Left lung (tissue), 10 donors: ENCODE measurements around the gene POLR3B. TPM values are rescaled to one million over a fixed set of nuclear protein-coding genes. Genes with fewer than 3 reads are reported as not detected.
"Not testable (repeated sequence)": the region's sequence is repeated elsewhere in the genome, so short reads cannot be mapped to it uniquely, and the experiment has no call there.

ENCODE experiments used
- ATAC-seq: fragments of 200-7000 bp; cut with Tn5 transposase; one replicate; pipeline ENCODE4 v1.9.1; 2020; ENCODE audit warnings: moderate library complexity
- DNase-seq, 4 donors: peaks; one replicate each; pipeline ENCODE4 v3.0.0-alpha.2; 2013 to 2020
- H3K27ac ChIP-seq, 2 donors: fragments of 200-600 bp; sonication (generic) in 1 of 2; one replicate each; pipeline versions ENCODE4 v1.5.0 to v1.8.0; 2020 to 2021
- H3K27me3 ChIP-seq, 2 donors: fragments of 200-600 bp; sonication (generic) in 1 of 2; one replicate each; pipeline versions ENCODE4 v1.5.0 to v1.8.0; 2020 to 2021
- H3K36me3 ChIP-seq, 2 donors: fragments of 200-600 bp; sonication (generic) in 1 of 2; one replicate each; pipeline versions ENCODE4 v1.5.0 to v1.8.0; 2020 to 2021
- H3K4me1 ChIP-seq, 2 donors: fragments of 200-600 bp; one replicate each; pipeline ENCODE4 v1.8.0; 2021
- H3K4me3 ChIP-seq, 2 donors: fragments of 200-600 bp; sonication (generic) in 1 of 2; one replicate each; pipeline versions ENCODE4 v1.5.0 to v1.8.0; 2020 to 2021; ENCODE audit warnings: mild to moderate bottlenecking in 1 of 2
- H3K9me3 ChIP-seq, 2 donors: fragments of 200-600 bp; sonication (generic) in 1 of 2; one replicate each; pipeline versions ENCODE4 v1.5.0 to v1.8.0; 2020 to 2021
- intact Hi-C, 2 donors: fragments of 100-400 bp; cut with DNase I; formaldehyde crosslinking; loops; one replicate each; pipeline versions ENCODE4 v1.11.2 to v1.14.2; 2022
- polyA plus RNA-seq, 6 donors: library from polyadenylated mRNA; unstranded; fragments of 120-200 nt; gene quantifications; one replicate each; pipeline ENCODE4 v1.2.1, GENCODE V29; 2013; ENCODE audit not compliant: insufficient read length in 6 of 6
- total RNA-seq, 2 donors: library from RNA; stranded (reverse); fragmentation: NEBNext Ultra II Directional; extraction: Animal tissue kit (Norgen Biotek cat#: 25700); gene quantifications; one replicate each; pipeline ENCODE4 v1.2.1, GENCODE V29; 2021
- TF ChIP-seq, protein P1 (sequence below), 2 donors: fragments of 200-600 bp; sonication (generic) in 1 of 2; IDR thresholded peaks; one replicate each; pipeline versions ENCODE4 v1.5.0 to v1.8.0; 2021; ENCODE audit warnings: antibody characterized with exemption in 2 of 2
- donor health status: DM: no; HTN: yes; CAD: no.
- donor health status: DM: no; HTN: no; CAD: no.

Gene POLR3B
- total and polyA plus RNA-seq, 8 donors: 10.9 to 14.6 (median 13.3) TPM

DNA sequence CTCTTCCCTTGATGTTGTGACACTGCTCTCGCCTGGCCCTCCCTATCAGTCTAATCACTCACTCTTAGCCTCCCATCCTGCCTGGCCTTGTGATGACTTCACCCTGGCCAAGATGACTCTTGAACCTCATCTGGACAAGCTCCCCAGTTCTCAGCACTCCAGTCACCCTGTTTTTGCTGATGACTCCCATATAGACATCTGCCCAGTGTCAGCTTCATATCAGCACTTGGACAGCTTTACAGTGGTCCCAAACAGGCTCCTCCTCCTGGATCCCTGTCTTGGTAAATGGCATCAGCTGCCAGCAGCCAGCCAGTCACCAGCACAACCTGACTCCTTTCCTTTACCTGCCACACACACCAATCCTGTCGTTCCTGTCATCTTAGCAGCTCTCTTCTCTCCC lies 104.2 kb downstream of the POLR3B start:
- peaks cover 0 to 5% of the 10 kb centered on the region in 2 donors for H3K9me3 ChIP-seq
- intact Hi-C loops: no loop called here
- H3K36me3 ChIP-seq: peaks cover 0 to 89% of the 10 kb centered on the region in 2 donors
- no peaks in the 10 kb centered on the region for H3K4me1 ChIP-seq
- TF ChIP-seq, protein P1, sequence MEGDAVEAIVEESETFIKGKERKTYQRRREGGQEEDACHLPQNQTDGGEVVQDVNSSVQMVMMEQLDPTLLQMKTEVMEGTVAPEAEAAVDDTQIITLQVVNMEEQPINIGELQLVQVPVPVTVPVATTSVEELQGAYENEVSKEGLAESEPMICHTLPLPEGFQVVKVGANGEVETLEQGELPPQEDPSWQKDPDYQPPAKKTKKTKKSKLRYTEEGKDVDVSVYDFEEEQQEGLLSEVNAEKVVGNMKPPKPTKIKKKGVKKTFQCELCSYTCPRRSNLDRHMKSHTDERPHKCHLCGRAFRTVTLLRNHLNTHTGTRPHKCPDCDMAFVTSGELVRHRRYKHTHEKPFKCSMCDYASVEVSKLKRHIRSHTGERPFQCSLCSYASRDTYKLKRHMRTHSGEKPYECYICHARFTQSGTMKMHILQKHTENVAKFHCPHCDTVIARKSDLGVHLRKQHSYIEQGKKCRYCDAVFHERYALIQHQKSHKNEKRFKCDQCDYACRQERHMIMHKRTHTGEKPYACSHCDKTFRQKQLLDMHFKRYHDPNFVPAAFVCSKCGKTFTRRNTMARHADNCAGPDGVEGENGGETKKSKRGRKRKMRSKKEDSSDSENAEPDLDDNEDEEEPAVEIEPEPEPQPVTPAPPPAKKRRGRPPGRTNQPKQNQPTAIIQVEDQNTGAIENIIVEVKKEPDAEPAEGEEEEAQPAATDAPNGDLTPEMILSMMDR (IDR thresholded peaks at IDR 0.05): no peak
- no peaks in the 10 kb centered on the region for H3K27me3 ChIP-seq
- no peak overlapping the region for H3K27ac ChIP-seq
- no peak overlapping the region for H3K4me3 ChIP-seq
- no peak for DNase-seq
- no peak for ATAC-seq

DNA sequence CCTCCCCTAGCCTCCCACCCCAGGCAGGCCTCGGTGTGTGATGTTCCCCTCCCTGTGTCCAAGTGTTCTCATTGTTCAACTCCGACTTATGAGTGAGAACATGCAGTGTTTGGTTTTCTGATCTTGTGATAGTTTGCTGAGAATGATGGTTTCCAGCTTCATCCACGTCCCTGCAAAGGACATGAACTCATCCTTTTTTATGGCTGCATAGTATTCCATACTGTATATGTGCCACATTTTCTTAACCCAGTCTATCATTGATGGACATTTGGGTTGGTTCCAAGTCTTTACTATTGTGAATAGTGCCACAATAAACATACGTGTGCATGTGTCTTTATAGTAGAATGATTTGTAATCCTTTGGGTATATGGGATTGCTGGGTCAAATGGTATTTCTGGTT lies 108.1 kb downstream of the POLR3B start:
- H3K9me3 ChIP-seq, H3K27ac ChIP-seq, H3K4me3 ChIP-seq, intact Hi-C loops, ATAC-seq, DNase-seq, H3K4me1 ChIP-seq, H3K27me3 ChIP-seq: not testable (repeated sequence)
- peaks cover 0 to 53% of the 10 kb centered on the region in 2 donors for H3K36me3 ChIP-seq

DNA sequence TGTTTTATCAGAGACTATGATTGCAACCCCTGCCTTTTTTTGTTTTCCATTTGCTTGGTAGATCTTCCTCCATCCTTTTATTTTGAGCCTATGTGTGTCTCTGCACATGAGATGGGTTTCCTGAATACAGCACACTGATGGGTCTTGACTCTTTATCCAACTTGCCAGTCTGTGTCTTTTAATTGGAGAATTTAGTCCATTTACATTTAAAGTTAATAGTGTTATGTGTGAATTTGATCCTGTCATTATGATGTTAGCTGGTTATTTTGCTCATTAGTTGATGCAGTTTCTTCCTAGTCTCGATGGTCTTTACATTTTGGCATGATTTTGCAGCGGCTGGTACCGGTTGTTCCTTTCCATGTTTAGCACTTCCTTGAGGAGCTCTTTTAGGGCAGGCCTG lies 118.1 kb downstream of the POLR3B start:
- H3K36me3 ChIP-seq: peaks cover 0 to 18% of the 10 kb centered on the region in 2 donors
- H3K27me3 ChIP-seq, H3K9me3 ChIP-seq, intact Hi-C loops, H3K4me3 ChIP-seq, ATAC-seq, DNase-seq, H3K27ac ChIP-seq, H3K4me1 ChIP-seq: not testable (repeated sequence)

DNA sequence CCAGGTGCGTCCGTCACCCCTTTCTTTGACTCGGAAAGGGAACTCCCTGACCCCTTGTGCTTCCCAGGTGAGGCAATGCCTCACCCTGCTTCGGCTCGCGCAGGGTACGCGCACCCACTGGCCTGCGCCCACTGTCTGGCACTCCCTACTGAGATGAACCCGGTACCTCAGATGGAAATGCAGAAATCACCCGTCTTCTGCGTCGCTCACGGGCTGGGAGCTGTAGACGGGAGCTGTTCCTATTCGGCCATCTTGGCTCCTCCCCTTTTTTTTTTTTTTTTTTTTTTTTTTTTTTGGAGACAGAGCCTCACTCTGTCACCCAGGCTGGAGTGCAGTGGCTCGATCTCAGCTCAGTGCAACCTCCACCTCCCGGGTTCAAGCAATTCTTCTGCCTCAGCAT lies 120.1 kb downstream of the POLR3B start:
- H3K36me3 ChIP-seq, H3K9me3 ChIP-seq, ATAC-seq, intact Hi-C loops, H3K27ac ChIP-seq, H3K27me3 ChIP-seq, DNase-seq, H3K4me1 ChIP-seq, H3K4me3 ChIP-seq: not testable (repeated sequence)

DNA sequence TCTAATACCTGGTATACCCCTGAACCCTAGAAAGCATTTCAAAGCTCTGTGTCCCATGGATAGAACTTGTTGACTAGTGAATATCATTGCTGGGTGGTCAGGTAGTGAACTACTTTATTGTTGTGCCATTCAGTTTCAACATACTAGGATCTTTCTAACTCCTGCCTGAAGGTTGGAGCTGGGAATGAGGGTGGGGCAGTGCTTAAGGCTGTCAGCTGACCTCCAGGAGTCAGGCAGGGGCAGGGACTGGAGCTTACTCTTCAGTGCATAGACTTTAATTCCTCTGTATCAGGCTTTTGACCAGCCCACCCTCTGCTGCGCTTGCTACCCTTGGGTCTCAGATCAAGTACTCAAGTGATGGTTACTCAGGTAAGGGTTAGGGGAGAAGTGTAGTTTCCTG lies 122.7 kb downstream of the POLR3B start:
- H3K27me3 ChIP-seq: no peaks in the 10 kb centered on the region
- H3K9me3 ChIP-seq: no peaks in the 10 kb centered on the region
- H3K27ac ChIP-seq: no peak overlapping the region
- no peaks in the 10 kb centered on the region for H3K4me1 ChIP-seq
- ATAC-seq (peak; percentile 87), DNase-seq (no peak)
- peaks cover 0 to 13% of the 10 kb centered on the region in 2 donors for H3K36me3 ChIP-seq
- intact Hi-C loops: no loop called here
- H3K4me3 ChIP-seq: no peak overlapping the region
- TF ChIP-seq, protein P1 (IDR thresholded peaks at IDR 0.05): no peak

DNA sequence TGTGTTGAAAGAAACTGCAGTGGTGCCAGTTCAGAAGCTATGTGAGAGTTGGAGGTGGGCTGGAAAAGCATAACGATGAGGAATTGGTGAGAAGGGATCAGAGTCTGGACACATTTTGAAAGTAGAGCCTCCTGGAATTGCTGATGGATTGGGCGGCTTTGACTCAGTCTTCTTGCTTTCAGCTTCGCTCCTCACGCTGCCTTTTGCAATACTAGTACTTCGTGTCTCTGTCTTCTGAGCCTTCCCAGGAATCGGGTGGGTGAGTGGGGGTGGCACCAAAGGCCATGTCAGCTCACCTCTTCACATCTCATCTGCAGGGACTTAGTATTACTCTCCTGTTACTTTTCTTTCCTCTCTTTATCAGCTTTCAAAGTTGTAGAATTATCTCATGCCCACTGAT lies 123.7 kb downstream of the POLR3B start:
- H3K9me3 ChIP-seq: no peaks in the 10 kb centered on the region
- ATAC-seq: no peak
- no peak for DNase-seq
- TF ChIP-seq, protein P1 (IDR thresholded peaks at IDR 0.05): no peak
- H3K36me3 ChIP-seq: peaks cover 0 to 13% of the 10 kb centered on the region in 2 donors
- H3K4me1 ChIP-seq: no peaks in the 10 kb centered on the region
- H3K27me3 ChIP-seq: no peaks in the 10 kb centered on the region
- H3K4me3 ChIP-seq: no peak overlapping the region
- H3K27ac ChIP-seq: no peak overlapping the region
- intact Hi-C loops: no loop called here

DNA sequence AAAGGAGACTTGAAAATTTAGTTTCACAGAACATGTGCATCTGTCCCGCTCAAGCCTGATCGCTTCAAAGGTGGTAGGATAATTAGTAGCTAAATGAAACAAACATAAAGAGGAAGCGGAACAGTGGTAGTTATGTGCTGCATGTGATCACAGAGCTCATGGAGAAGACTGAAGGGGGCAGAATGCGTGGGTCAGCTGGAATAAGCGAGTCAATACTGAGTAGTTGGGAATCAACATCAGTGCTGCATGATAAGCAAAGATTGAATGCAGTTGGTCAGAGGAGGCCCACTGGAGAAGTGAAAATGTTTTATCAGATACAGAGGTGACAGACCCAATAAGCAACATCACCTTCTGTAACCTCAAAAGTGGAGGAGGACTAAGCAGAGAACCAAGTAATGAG lies 130.1 kb downstream of the POLR3B start:
- Histone ChIP-seq H3K9me3 (no peaks in the 10 kb centered on the region), H3K36me3 (peaks cover 0 to 12% of the 10 kb centered on the region in 2 donors), H3K27ac (no peak overlapping the region), H3K4me3 (no peak overlapping the region), H3K4me1 (no peaks in the 10 kb centered on the region), H3K27me3 (no peaks in the 10 kb centered on the region)
- TF ChIP-seq, protein P1 (IDR thresholded peaks at IDR 0.05): no peak
- no peak for DNase-seq
- ATAC-seq: no peak
- intact Hi-C loops: no loop called here
